Neural progenitor cell (in vitro differentiated cells): Measurements from ENCODE around the gene HCST. TPM values are rescaled to one million over a fixed set of nuclear protein-coding genes. Genes with fewer than 3 reads are reported as not detected.

ENCODE experiments used
- DNase-seq: peaks from one replicate; pipeline ENCODE4 v3.0.0-alpha.2; 2016; ENCODE audit warnings: low spot score
- H2AFZ ChIP-seq: fragments of 200-600 bp; sonication (generic); replicated peaks from 2 replicates; pipeline ENCODE4 v1.6.1; 2016; ENCODE audit warnings: antibody characterized with exemption
- H3F3A ChIP-seq: fragments of 200-600 bp; sonication (generic); 2 replicates; pipeline ENCODE4 v1.6.1; 2016; ENCODE audit warnings: antibody characterized with exemption, low read depth
- H3K27ac ChIP-seq: fragments of 200-600 bp; sonication (generic); 2 replicates; pipeline ENCODE4 v1.5.1; 2016; ENCODE audit warnings: mild to moderate bottlenecking
- H3K27me3 ChIP-seq: fragments of 200-600 bp; sonication (generic); 2 replicates; pipeline ENCODE4 v1.6.1; 2016; ENCODE audit warnings: mild to moderate bottlenecking, moderate library complexity
- H3K36me3 ChIP-seq: fragments of 200-600 bp; sonication (generic); 2 replicates; pipeline ENCODE4 v1.5.1; 2016
- H3K4me1 ChIP-seq: fragments of 200-600 bp; sonication (generic); 2 replicates; pipeline ENCODE4 v1.6.1; 2016; ENCODE audit warnings: mixed run types
- H3K4me2 ChIP-seq: fragments of 200-600 bp; sonication (generic); 2 replicates; pipeline ENCODE4 v1.6.1; 2016
- H3K4me3 ChIP-seq: fragments of 200-600 bp; sonication (generic); 2 replicates; pipeline ENCODE4 v1.5.1; 2016
- H3K79me2 ChIP-seq: fragments of 200-600 bp; sonication (generic); 2 replicates; pipeline ENCODE4 v1.6.1; 2016; ENCODE audit warnings: low read depth
- H3K9ac ChIP-seq: fragments of 200-600 bp; sonication (generic); 2 replicates; pipeline ENCODE4 v1.6.1; 2016
- H3K9me3 ChIP-seq: fragments of 200-600 bp; sonication (generic); 2 replicates; pipeline ENCODE4 v1.5.1; 2016; ENCODE audit warnings: low read depth
- H4K20me1 ChIP-seq: fragments of 200-600 bp; sonication (generic); 2 replicates; pipeline ENCODE4 v1.6.1; 2016; ENCODE audit warnings: low read depth
- H3K27ac Mint-ChIP-seq: 3 replicates; pipeline ENCODE4 v1.8.0; 2021; ENCODE audit warnings: mixed read lengths
- H3K27me3 Mint-ChIP-seq: 2 replicates; pipeline ENCODE4 v1.8.0; 2022; ENCODE audit warnings: low read depth, mild to moderate bottlenecking, inconsistent platforms, moderate library complexity, mixed read lengths; ENCODE audit not compliant: insufficient read depth
- H3K36me3 Mint-ChIP-seq: 3 replicates; pipeline ENCODE4 v1.8.0; 2021; ENCODE audit warnings: mixed read lengths
- H3K4me1 Mint-ChIP-seq: 3 replicates; pipeline ENCODE4 v1.8.0; 2021; ENCODE audit warnings: mixed read lengths
- H3K4me3 Mint-ChIP-seq: 3 replicates; pipeline ENCODE4 v1.8.0; 2021; ENCODE audit warnings: mild to moderate bottlenecking, moderate library complexity, mixed read lengths
- H3K9me3 Mint-ChIP-seq: 3 replicates; pipeline ENCODE4 v1.8.0; 2020; ENCODE audit warnings: mixed read lengths
- CTCF ChIP-seq: fragments of 200-600 bp; sonication (generic); IDR thresholded peaks from 2 replicates; pipeline ENCODE4 v1.5.1; 2017; ENCODE audit warnings: antibody characterized with exemption, mild to moderate bottlenecking
- EZH2 ChIP-seq: fragments of 200-600 bp; sonication (generic); IDR thresholded peaks from 2 replicates; pipeline ENCODE4 v1.6.1; 2017; ENCODE audit warnings: antibody characterized with exemption, mild to moderate bottlenecking, moderate library complexity
- EZH2phosphoT487 ChIP-seq: fragments of 200-600 bp; sonication (generic); IDR thresholded peaks from 2 replicates; pipeline ENCODE4 v1.6.1; 2017; ENCODE audit warnings: antibody characterized with exemption
- total RNA-seq: library from RNA; depleted of rRNA; stranded (reverse); fragments of >200 nt; gene quantifications from 2 replicates; pipeline ENCODE4 v1.2.3, GENCODE V29; 2015; ENCODE audit warnings: low replicate concordance

HCST gene
- total RNA-seq, 1 donor from 2014 or later: not detected

DNA sequence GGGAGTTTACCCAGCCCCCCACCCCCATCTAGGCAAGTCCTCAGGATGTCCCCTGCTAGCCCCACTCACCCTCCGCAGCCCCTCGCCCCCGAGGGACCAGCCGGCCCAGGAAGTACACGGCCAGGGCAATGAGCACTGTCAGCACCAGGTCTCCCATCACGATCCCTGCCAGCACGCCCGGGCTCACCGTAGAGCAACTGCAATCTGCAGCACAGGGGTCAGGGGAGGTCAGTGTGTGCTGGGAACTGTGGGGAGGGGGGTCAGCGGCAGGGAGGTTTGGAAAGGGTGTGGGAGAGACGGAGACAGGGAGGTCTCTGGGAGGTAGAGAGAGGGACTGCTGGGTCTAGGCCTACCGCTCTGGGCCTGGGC, 5.0 kb downstream of the HCST start:
- no peaks in the 10 kb centered on the region for H3K9me3 Mint-ChIP-seq
- Histone ChIP-seq H3K4me1 (peaks cover 6% of the 10 kb centered on the region), H3K27ac (no peak overlapping the region), H3F3A (no peaks in the 10 kb centered on the region), H3K79me2 (no peaks in the 10 kb centered on the region), H3K4me3 (no peak overlapping the region), H3K27me3 (peaks cover 10% of the 10 kb centered on the region), H3K36me3 (no peaks in the 10 kb centered on the region), H3K4me2 (no peak overlapping the region), H4K20me1 (no peaks in the 10 kb centered on the region), H2AFZ (no peak overlapping the region), H3K9me3 (no peaks in the 10 kb centered on the region), H3K9ac (no peak overlapping the region)
- no peak for TF ChIP-seq EZH2phosphoT487
- no peak for TF ChIP-seq EZH2
- no peak for TF ChIP-seq CTCF
- no peak overlapping the region for H3K4me3 Mint-ChIP-seq
- peak overlapping the region; percentile 94 for H3K27ac Mint-ChIP-seq
- H3K4me1 Mint-ChIP-seq: peaks cover 32% of the 10 kb centered on the region
- peaks cover 25% of the 10 kb centered on the region for H3K27me3 Mint-ChIP-seq
- DNase-seq: no peak
- no peaks in the 10 kb centered on the region for H3K36me3 Mint-ChIP-seq

DNA sequence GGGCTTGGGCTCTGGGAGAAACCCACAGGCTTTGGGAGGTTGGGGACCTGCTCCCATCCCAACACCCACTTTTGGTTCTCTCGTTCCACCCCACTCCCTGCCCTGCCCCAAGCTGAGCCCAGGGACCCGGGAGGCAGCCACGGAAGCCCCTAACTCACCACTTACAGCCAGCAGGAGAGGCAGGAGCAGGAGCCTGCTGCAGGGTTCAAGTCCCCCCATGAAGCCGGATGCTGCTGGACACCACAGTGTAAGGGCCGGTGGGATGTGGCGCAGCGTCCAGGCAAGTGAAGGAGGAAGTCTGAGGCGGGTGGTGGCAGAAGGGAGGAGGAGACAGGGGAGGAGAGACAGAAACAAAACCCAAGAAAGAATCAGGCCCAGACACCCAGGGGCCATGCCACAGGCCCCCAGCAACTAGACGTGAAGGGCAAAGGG, 5.7 kb downstream of the HCST start, which contains the start of gene TYROBP:
TYROBP (minus strand) TSS at position 286 of the 432 bp plus-strand sequence; CDS start at position 219, 67 bp downstream.
- H3K4me3 ChIP-seq: no peak within 1 kb of the TSS
- H3K4me3 Mint-ChIP-seq: no peak within 1 kb of the TSS
- H3K36me3 Mint-ChIP-seq: no peaks in the 10 kb centered on the region
- H2AFZ ChIP-seq: no peak within 1 kb of the TSS
- H3K27me3 Mint-ChIP-seq: peaks cover 22% of the 10 kb centered on the region
- H3K9me3 Mint-ChIP-seq: no peaks in the 10 kb centered on the region
- H3K79me2 ChIP-seq: no peaks in the 10 kb centered on the region
- no peaks in the 10 kb centered on the region for H3F3A ChIP-seq
- no peaks in the 10 kb centered on the region for H3K36me3 ChIP-seq
- peaks cover 6% of the 10 kb centered on the region for H3K4me1 ChIP-seq
- peaks cover 32% of the 10 kb centered on the region for H3K4me1 Mint-ChIP-seq
- no peak within 1 kb of the TSS for H3K27ac ChIP-seq
- H3K9me3 ChIP-seq: no peaks in the 10 kb centered on the region
- peaks cover 3% of the 10 kb centered on the region for H3K27me3 ChIP-seq
- H3K9ac ChIP-seq: no peak within 1 kb of the TSS
- no peaks in the 10 kb centered on the region for H4K20me1 ChIP-seq
- no peak for TF ChIP-seq EZH2
- TF ChIP-seq EZH2phosphoT487: no peak
- no peak for TF ChIP-seq CTCF
- no peak within 1 kb of the TSS for H3K4me2 ChIP-seq
- peak within 1 kb of the TSS; percentile 94 for H3K27ac Mint-ChIP-seq
- DNase-seq: no peak

DNA sequence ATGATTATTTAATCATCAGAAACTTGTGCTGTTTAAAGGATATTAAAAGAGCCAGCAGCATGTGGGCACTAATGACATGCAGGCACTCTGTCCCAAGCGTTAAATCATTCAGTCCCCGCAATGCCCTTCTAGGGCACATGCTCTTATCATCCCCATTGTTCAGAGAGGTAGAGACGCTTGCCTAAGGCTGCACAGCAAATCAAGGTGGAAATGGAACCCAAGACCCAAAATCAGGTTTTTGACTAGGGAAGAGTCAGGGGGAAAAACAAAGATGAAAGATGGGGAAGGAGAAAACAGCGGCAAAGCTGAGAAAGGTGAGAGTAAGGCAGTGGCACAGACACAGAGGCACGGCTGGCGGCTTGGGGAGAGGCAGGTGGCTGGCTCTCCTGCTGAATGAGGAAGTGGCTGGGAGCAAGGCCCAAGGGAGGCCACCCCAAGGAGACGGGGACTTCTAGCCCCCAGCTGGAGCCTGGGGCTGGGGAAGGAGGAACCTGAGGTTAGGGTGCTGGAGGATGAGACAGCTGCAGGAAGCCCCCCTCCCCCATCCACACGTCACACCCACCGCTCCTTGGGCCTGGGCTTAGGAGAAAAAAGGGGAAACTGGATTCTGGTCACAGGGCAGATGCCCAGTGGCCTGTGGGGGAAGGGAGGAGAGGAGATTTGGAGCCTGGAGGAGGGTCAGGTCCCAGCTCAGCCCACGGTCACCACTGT, 6.8 kb downstream of the HCST start:
- Mint-ChIP-seq H3K9me3 (no peaks in the 10 kb centered on the region), H3K27me3 (peaks cover 15% of the 10 kb centered on the region), H3K4me1 (peaks cover 24% of the 10 kb centered on the region), H3K4me3 (no peak overlapping the region), H3K36me3 (no peaks in the 10 kb centered on the region), H3K27ac (no peak overlapping the region)
- Histone ChIP-seq H4K20me1 (no peaks in the 10 kb centered on the region), H3K27ac (no peak overlapping the region), H3K4me3 (no peak overlapping the region), H3K36me3 (no peaks in the 10 kb centered on the region), H3K9ac (no peak overlapping the region), H3K4me2 (no peak overlapping the region), H3K9me3 (no peaks in the 10 kb centered on the region), H3K79me2 (no peaks in the 10 kb centered on the region), H2AFZ (peak overlapping the region; percentile 77), H3K27me3 (no peaks in the 10 kb centered on the region), H3F3A (no peaks in the 10 kb centered on the region), H3K4me1 (peaks cover 6% of the 10 kb centered on the region)
- no peak for DNase-seq
- no peak for TF ChIP-seq CTCF
- TF ChIP-seq EZH2phosphoT487: no peak
